ENCODE measurements around the gene CCDC14. TPM values are rescaled to one million over a fixed set of nuclear protein-coding genes. Genes with fewer than 3 reads are reported as not detected.
"Not testable (repeated sequence)": the region's sequence is repeated elsewhere in the genome, so short reads cannot be mapped to it uniquely, and the experiment has no call there.

The CCDC14 gene
- total RNA-seq, 1 experiment from 2014 or later: 52.4 TPM

GRCh38 chr3:123993818-123994217 is 32.8 kb upstream of the CCDC14 start (continued):
- no peak for TF ChIP-seq ZNF317 (CRISPR knock-in tag; IDR thresholded peaks at IDR 0.05; ENCODE audit: borderline replicate concordance, low read depth)
- TF ChIP-seq ZBTB43 (CRISPR knock-in tag; IDR thresholded peaks at IDR 0.05): no peak
- no peak for TF ChIP-seq ZNF416 (CRISPR knock-in tag; IDR thresholded peaks at IDR 0.05)

DNA sequence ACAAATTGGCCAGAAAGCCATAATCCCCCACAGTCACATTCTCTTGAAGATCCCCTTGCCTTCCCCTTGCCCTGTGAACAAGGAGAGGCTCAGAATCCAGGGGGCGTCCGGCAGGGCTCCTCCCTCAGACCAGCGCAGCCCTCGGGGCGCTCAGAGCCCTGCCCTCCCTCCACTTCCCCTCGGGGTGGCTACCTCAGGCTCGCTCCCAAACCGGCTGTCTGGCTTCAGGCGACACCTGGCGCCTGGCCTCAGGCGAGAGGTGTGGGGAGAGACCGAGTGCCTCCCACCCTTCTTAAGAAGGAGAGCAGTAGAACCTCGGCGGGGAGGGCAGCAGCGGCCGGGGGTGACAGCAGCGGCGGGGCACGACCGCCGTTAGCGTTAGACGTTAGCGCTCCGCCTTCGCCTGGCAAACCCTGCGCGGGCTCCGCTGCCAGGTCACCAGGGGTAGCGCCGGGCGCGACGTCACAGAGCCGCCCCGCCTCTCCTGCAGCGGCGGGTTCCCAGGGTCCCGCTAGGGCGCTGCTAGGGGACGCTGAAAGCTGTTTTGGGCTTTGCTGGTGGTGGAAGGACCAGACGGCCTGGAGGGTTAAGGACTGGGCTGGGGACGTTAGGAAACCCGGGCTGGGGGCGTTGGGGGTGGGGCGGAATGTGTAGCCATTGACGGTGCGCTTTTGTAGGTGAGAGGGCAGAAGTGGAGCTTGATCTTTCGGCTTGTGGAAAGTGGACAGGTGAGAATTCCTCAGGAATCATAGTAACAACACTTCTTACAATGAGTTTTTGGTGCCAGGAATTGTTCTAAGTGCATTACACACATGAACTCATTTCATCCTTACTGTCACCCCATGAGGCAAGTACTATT is 30.9 kb upstream of the CCDC14 start, which contains the start of gene ROPN1:
TSS of gene ROPN1 (minus strand) at position 395 of the 859 bp plus-strand sequence. CDS start 11,643 bp downstream, outside the sequence.
- H3K4me1 Mint-ChIP-seq; H3K36me3 Mint-ChIP-seq; H3K9me3 Mint-ChIP-seq; DNase-seq (ENCODE audit: low spot score); POLR2A ChIA-PET; CTCF ChIA-PET; H3K27ac Mint-ChIP-seq: not testable (repeated sequence)
- peak; percentile 95 for ATAC-seq
- Mint-ChIP-seq H3K27me3 (ENCODE audit: low read depth) (peaks cover 53% of the 10 kb centered on the region), H3K4me3 (peak within 1 kb of the TSS; percentile 51)

GRCh38 chr3:123986427-123986826 is 25.4 kb upstream of the CCDC14 start:
- H3K36me3 Mint-ChIP-seq: no peaks in the 10 kb centered on the region
- no peak overlapping the region for H3K27ac Mint-ChIP-seq
- ChIA-PET CTCF (no interaction called here), POLR2A (no interaction called here)
- peaks cover 2% of the 10 kb centered on the region; the same call in 1 of the 2 replicates for H3K4me1 Mint-ChIP-seq
- no peaks in the 10 kb centered on the region for H3K9me3 Mint-ChIP-seq
- H3K27me3 Mint-ChIP-seq (ENCODE audit: low read depth): peaks cover 51% of the 10 kb centered on the region
- no peak overlapping the region for H3K4me3 Mint-ChIP-seq
- ATAC-seq (no peak; the same call in 1 of the 2 replicates), DNase-seq (ENCODE audit: low spot score) (no peak)
- TF ChIP-seq, protein P1, sequence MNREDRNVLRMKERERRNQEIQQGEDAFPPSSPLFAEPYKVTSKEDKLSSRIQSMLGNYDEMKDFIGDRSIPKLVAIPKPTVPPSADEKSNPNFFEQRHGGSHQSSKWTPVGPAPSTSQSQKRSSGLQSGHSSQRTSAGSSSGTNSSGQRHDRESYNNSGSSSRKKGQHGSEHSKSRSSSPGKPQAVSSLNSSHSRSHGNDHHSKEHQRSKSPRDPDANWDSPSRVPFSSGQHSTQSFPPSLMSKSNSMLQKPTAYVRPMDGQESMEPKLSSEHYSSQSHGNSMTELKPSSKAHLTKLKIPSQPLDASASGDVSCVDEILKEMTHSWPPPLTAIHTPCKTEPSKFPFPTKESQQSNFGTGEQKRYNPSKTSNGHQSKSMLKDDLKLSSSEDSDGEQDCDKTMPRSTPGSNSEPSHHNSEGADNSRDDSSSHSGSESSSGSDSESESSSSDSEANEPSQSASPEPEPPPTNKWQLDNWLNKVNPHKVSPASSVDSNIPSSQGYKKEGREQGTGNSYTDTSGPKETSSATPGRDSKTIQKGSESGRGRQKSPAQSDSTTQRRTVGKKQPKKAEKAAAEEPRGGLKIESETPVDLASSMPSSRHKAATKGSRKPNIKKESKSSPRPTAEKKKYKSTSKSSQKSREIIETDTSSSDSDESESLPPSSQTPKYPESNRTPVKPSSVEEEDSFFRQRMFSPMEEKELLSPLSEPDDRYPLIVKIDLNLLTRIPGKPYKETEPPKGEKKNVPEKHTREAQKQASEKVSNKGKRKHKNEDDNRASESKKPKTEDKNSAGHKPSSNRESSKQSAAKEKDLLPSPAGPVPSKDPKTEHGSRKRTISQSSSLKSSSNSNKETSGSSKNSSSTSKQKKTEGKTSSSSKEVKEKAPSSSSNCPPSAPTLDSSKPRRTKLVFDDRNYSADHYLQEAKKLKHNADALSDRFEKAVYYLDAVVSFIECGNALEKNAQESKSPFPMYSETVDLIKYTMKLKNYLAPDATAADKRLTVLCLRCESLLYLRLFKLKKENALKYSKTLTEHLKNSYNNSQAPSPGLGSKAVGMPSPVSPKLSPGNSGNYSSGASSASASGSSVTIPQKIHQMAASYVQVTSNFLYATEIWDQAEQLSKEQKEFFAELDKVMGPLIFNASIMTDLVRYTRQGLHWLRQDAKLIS (CRISPR knock-in tag; IDR thresholded peaks at IDR 0.05; ENCODE audit: borderline replicate concordance): no peak
- TF ChIP-seq TEAD1 (CRISPR knock-in tag; IDR thresholded peaks at IDR 0.05) (no peak), JUN (CRISPR knock-in tag; IDR thresholded peaks at IDR 0.05) (no peak)

DNA sequence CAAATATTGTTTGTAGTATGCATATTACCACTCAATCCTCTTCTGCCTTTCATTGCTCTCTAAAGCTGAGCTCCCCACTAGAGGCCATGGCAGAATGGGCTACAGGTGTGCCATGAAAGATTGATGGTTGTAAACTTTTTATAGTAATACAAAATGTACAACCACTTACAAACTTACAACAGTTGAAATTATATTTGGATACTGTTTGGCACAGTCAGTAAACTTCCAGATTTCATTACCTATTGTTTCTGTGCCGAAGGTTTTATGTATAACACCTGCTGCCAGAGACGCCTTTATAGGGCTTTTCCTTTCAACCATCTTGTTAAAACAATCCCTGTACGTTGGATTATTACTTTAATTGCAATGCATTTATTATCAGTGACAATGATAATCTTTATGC is 23.9 kb upstream of the CCDC14 start:
- no peak for DNase-seq (ENCODE audit: low spot score)
- no peak overlapping the region for H3K27ac Mint-ChIP-seq
- ATAC-seq: no peak
- H3K9me3 Mint-ChIP-seq: no peaks in the 10 kb centered on the region
- no peaks in the 10 kb centered on the region for H3K36me3 Mint-ChIP-seq
- peaks cover 10% of the 10 kb centered on the region for H3K4me1 Mint-ChIP-seq
- TF ChIP-seq MXD4 (CRISPR knock-in tag; IDR thresholded peaks at IDR 0.05; ENCODE audit: borderline replicate concordance) (no peak), JAZF1 (CRISPR knock-in tag; IDR thresholded peaks at IDR 0.05) (no peak), ZNF416 (CRISPR knock-in tag; IDR thresholded peaks at IDR 0.05) (no peak), E2F4 (CRISPR knock-in tag; IDR thresholded peaks at IDR 0.05; ENCODE audit: borderline replicate concordance, low read depth) (no peak), MAX (CRISPR knock-in tag; IDR thresholded peaks at IDR 0.05) (no peak), ZBTB21 (CRISPR knock-in tag; IDR thresholded peaks at IDR 0.05; ENCODE audit: borderline replicate concordance) (no peak), ESRRA (CRISPR knock-in tag; IDR thresholded peaks at IDR 0.05; ENCODE audit: borderline replicate concordance) (no peak), USF2 (CRISPR knock-in tag; IDR thresholded peaks at IDR 0.05) (no peak), JUN (CRISPR knock-in tag; IDR thresholded peaks at IDR 0.05) (no peak), SOX15 (CRISPR knock-in tag; IDR thresholded peaks at IDR 0.05) (no peak), CDX4 (CRISPR knock-in tag; IDR thresholded peaks at IDR 0.05; ENCODE audit: borderline replicate concordance) (no peak), TEAD4 (CRISPR knock-in tag; IDR thresholded peaks at IDR 0.05) (no peak), ZNF396 (CRISPR knock-in tag; IDR thresholded peaks at IDR 0.05; ENCODE audit: borderline replicate concordance) (no peak)
- TF ChIP-seq, protein P2, sequence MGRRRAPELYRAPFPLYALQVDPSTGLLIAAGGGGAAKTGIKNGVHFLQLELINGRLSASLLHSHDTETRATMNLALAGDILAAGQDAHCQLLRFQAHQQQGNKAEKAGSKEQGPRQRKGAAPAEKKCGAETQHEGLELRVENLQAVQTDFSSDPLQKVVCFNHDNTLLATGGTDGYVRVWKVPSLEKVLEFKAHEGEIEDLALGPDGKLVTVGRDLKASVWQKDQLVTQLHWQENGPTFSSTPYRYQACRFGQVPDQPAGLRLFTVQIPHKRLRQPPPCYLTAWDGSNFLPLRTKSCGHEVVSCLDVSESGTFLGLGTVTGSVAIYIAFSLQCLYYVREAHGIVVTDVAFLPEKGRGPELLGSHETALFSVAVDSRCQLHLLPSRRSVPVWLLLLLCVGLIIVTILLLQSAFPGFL (CRISPR knock-in tag; IDR thresholded peaks at IDR 0.05; ENCODE audit: borderline replicate concordance): no peak
- POLR2A ChIA-PET: no interaction called here
- no peak overlapping the region for H3K4me3 Mint-ChIP-seq
- H3K27me3 Mint-ChIP-seq (ENCODE audit: low read depth): peaks cover 48% of the 10 kb centered on the region
- CTCF ChIA-PET: no interaction called here
